Stimulated activated CD8-positive, alpha-beta memory T cell treated with anti-CD3 and anti-CD28 coated beads, Interleukin-12 subunit alpha, Interleukin-12 subunit beta, amount 100 ng/mL, for 4 hours (primary cell): ENCODE measurements around the gene HIPK2.
A peak's percentile ranks its signal among the peaks of the same experiment; 100 is the strongest.

Experiments
- DNase-seq: peaks from one replicate; pipeline ENCODE4 v3.0.0-alpha.2; 2020; ENCODE audit warnings: low read depth

The HIPK2 gene

DNA sequence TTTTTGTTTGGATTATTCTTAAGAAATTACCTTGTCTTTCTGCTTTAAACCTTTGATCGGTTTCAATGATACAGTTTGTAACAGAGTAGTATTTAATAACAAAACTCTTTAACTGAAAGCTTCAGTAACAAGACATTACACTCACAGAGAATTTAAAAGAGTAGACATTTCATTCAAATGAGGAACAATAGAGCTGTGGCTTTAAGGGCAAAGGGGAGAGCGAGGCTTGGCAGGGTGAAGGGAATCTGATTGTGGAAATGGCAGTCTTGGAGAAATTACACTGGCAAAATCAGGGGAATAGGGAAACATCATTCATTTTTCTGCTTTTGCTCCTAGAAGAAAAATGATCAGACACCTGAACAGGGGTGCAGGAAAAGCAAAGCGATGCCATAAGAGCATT lies 5.1 kb upstream of the HIPK2 start:
- DNase-seq, result no peak

- peak; percentile 24 for DNase-seq
These were observed 486 bp downstream of the HIPK2 start for GRCh38 chr7:139777133-139777891.

DNA sequence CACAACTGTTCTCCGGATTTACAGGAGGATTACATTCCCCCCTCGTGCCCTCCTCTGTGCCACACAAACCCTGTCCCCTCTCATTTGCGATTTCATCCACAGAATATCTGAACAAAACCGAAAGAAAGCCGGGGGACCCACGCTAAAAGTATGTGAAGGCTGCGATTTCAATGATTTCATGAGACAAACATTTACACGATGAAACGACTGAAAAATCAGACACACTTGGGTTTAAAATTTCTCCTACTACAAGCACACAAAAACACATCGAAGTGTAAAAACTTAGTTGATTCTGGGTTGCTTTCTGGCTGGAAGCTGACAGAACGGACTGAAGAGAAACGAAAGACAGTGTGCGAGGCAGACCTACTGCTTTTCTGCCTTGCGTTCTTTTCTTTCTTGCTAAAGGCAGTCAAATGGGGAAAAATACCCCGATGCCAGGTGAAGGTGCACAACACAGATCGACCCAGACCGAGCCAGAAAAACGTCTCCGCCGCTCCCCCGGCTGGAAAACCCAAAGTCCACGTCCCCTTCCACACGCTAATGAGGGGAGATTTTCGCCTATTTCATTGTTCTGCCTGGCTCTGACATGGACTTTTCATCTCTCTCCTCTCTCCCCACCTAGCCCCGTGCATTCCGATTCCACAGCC lies 1.2 kb downstream of the HIPK2 start:
- DNase-seq, result no peak

DNA sequence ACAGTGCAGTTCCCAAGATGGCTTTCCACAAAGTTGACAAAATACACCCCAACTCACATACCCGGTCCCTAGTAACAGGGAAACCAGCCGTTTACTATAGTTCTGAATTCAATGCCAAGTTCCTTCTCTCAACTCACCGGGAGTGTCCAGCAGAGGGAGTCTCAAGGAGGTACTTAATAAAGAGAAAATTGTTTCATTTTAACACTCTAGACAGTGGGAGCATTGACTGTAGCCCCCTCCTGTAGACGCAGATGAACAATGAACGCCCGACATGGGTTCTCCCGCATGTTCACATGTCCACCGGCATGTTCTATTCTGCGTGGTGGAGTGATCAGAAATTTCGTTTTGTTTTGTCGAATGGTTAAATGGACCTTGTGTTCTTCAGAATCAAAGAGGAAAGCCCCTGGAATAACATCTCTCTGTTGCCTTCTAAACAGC lies 1.9 kb downstream of the HIPK2 start:
- no peak for DNase-seq

DNA sequence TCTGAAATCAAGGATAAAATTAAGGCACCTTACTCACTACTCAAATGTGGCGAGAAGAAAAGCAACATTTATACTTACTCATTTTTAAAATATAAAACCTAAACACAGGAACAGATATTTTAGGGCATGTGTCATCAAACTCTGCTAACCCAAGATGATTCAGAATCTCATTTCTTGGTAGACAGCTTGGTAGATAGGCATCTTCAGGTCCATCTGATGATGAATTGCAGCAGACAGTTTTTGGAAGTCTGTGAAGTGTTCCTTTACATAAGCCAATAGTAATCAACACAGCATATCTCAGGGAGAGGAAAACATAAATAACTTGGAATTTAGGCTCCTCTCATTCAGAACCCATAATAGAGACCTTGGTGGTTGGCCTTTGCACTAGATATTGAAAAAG lies 3.4 kb downstream of the HIPK2 start:
- DNase-seq, result no peak

DNA sequence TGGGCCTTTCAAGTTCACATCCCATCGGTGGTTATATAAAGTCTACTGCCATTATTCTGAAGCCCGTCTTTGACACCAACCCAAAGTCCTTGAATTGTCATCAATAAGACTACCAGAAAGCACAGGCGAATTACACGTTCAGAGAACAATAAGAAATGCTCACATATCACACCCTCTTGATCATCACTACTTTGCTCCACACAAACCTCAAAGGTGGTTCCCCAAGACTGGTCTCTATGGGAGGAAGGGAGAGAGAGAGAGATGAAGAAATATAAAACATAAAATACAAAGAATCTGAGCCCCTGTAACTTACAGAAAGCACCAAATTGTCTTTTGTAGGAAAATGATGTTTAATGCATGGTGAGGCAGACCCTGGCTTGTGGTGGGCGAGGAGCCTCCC lies 4.4 kb downstream of the HIPK2 start:
- DNase-seq, result no peak

DNA sequence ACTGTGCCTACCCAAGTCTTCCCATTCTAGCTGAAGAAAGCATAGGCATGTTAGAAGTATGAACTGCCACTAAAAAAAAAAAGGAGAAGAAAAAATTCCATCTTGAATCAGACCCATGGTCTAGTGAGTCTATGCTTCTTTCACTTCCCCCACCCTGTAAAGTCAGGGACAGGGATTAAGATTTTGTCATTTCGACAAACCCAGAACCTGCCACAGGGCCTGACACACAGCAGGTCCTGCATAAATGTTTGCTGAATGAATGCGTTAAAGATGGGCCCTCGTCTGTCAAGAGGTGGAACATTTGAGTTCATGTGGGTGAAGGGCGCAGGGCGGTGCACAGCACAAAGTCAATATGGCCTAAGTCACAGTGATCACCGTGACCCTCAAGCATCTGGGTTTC lies 4.9 kb downstream of the HIPK2 start:
- DNase-seq, result no peak

- no peak for DNase-seq
These were observed 5.7 kb downstream of the HIPK2 start for GRCh38 chr7:139772115-139772514.

DNA sequence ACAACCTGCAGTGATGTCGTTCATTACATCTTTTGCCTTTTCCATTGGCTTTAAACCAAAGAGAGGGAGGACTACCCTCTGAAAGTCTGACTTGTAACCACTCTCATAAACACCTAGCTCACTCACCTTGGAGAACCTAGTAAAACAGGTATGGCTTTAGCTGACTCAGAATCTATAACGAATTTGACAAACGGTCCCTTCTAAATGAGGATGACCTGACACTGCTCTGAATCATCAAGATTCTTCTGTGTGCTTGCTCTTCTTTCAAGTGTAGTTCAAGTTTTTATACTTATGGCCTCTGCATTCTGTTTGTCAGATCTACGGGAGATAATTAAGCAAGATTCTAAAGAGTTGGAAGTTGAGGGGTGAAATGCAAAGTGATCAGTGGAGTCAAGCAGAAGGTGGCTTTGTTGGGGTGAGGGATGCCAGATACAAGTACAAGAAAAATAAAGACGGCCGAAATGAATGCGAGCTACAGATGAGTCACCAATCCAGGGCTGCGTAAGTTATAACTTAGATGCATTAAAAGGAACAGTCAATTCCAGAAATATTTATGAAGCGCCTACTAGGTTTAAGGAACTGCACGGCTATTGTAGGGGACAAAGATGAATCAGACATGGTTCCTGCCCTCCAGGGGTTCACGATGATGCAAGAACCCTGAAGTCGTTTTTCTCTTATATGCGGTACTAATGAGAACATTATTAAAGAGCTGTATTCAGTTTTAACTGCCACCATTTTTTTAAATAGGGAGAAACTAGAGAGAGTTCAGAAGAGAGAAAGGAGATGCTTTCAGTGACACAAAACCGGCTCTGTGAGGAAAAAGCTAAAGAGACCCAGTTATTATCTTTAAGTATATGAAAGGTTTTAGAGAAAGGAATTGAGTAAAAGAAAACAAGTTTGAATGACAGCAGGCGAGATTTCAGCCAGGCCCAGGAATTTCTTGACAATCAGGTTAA lies 6.5 kb downstream of the HIPK2 start:
- DNase-seq, result no peak

DNA sequence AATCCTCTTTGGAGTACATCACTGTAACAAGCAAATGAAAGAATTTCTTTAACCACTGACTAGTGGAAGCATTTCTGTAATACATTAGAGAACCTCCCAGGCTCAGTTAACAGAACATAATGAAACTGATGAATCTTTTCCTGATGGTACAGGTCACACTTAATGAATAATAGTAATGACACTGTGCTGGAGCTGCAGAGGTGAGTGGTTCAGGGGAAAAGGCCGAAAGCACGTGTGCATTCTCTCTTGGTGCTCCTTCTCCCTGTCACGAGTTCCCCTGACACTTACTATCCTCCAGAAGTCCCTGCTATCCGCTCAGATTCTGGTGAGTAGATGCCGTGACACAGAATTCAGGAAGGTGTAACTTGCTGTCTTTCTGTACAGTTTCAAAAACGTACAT lies 8.0 kb downstream of the HIPK2 start:
- no peak for DNase-seq

GRCh38 chr7:139769066-139769465 lies 8.7 kb downstream of the HIPK2 start:
- no peak for DNase-seq

- no peak for DNase-seq
These were observed 9.5 kb downstream of the HIPK2 start for GRCh38 chr7:139768249-139768824.

GRCh38 chr7:139767561-139767982 lies 10.2 kb downstream of the HIPK2 start:
- no peak for DNase-seq

- no peak for DNase-seq
These were observed 12.7 kb downstream of the HIPK2 start for GRCh38 chr7:139765143-139765542.

DNA sequence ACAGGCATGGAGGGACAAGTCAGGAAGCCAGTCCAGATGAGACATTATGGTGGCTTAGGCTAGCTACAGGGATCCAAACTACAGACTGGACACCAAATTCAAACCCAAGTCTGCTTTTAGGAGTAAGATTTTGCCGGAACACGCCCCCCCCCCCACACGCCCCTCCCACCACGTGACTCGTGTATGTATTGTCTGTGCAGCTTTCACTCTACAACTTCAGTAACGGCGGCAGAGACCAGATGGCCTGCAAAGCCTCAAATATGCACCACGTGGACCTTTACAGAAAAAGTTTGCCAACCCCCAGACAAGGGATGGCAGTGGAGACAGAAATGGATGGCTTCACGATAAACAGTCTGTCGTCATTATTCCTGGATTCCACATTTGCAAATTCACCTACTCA lies 14.5 kb downstream of the HIPK2 start:
- DNase-seq, result no peak

DNA sequence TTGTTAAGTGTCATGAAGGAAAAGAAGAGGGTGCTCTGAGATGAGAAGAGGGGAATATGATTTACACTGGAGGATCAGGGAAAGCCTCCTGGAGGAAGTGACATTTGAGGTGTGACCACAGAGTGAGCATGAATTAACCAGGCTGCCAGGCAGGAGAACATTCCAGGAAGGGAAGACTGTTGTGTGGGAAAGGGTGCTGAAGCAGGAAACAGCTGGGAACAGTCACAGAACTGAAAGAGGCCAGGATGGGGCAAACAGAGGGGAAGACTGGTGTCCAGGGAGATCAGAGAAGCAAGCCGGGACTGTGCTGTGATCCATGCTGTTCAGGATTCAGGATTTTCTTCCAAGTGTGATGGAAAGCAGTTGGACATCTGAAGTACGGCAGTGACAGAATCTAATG lies 14.9 kb downstream of the HIPK2 start:
- no peak for DNase-seq

- no peak for DNase-seq
These were observed 19.4 kb downstream of the HIPK2 start for GRCh38 chr7:139758388-139758787.

- DNase-seq, result no peak
These were observed 19.8 kb downstream of the HIPK2 start for GRCh38 chr7:139757968-139758367.

DNA sequence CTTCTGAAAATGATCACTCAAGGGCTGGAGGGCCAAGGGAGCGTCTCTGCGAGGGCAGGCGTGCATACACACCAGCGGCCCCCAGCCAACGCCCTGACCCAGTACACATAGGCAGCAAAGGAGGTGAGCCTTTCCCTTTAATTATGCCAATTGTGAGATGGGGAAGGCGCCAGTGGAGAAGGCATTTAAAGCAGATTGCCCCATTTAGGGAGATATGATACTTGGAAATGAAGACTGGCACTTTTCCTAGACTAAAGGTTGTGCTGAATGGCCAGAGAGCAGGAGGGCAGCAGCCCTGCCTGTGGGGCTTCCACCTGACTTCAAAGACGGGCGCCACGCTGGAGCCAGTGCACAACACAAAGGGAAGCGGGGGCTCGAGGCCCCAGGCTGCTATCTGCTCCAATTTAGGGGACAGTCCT lies 24.1 kb downstream of the HIPK2 start:
- DNase-seq, result no peak

DNA sequence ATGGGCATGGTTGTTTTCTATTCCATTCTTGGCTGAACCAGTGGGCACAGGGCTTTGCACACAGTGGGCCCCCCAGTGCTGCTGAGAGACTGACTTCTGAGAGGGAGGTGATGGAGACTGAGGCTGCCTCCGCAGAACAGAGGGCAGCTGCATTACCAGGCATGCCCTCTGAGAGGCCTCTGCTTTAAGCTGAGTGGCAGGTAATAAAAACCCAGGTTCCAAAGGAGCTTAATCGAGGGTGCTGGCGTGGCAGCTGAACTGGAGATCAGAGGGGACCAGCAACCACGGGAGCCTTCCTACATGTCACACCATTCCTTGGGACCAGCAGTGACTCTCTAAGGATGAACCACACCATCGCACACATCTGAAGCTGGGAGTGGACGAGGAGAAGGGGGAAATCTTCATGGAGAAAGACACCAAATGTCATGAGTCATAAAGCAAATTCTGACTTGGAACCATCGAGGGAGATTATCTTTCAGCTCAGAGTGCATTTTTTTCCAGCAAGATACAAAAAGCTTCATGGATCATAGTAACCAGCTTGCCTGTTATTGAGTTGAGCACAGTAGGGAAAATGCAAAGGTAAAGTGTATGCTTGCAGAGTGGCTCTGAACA lies 24.6 kb downstream of the HIPK2 start:
- DNase-seq, result no peak

GRCh38 chr7:139752604-139753003 lies 25.2 kb downstream of the HIPK2 start:
- DNase-seq, result no peak

DNA sequence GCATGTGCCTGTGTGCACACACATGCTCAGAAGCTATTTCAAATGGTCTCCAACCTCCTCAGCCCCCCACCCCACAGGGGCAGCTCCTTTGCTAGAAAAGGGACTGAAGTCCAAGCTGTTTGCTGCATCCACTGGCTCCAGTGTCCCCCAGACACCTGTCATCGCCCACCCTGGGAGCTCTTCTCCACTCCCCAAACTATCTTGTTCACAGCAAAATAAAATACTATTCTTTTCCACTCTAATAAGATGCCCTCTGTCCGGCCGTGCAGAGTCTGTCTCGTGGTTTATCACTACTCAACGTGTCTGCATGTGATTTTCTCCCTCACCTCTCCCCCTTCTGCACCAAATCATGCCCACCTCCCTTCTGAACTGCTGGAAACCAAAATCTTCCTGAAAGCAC lies 25.6 kb downstream of the HIPK2 start:
- no peak for DNase-seq
